K562 (cell line): ENCODE data around the gene CELSR1. TPM values are rescaled to one million over a fixed set of nuclear protein-coding genes. Genes with fewer than 3 reads are reported as not detected.

Source experiments
- ATAC-seq: fragments of 200-7000 bp; cut with Tn5 transposase; 3 replicates; pipeline ENCODE4 v1.9.1; 2020; ENCODE audit warnings: moderate library complexity
- BruUV-seq: library from RNA; stranded (reverse); fragments of 400-500 nt; replicated peaks from 2 replicates; lab custom pipeline; 2021; lab: Mats Ljungman, UMichigan
- CTCF ChIA-PET: fragments of 300-600 bp; formaldehyde crosslinking; extraction: SDS; loops from one replicate; lab custom pipeline; 2021; ENCODE audit warnings: low intra/inter-chr PET ratio; lab: Yijun Ruan, JAX
- POLR2A ChIA-PET: fragments of 300-600, 350-650 bp; sonication (Branson Sonifier 250); formaldehyde crosslinking; extraction: SDS; loops from one replicate; lab custom pipeline; 2021; ENCODE audit warnings: antibody characterized with exemption, inconsistent platforms; lab: Yijun Ruan, JAX
- DNase-seq, 4 experiments: peaks; one replicate each; pipeline versions ENCODE4 v3.0.0 to v3.0.0-alpha.2; 2011 to 2018; ENCODE audit warnings: low spot score in 3 of 4, mixed read lengths in 3 of 4; ENCODE audit errors: extremely low read depth in 1 of 4
- FAIRE-seq: peaks from 2 replicates; lab custom pipeline; 2011; peaks lifted over from hg19 to GRCh38; lab: Jason Lieb, UNC
- H2AFZ ChIP-seq: 2 replicates; pipeline ENCODE4 v1.6.0; 2011; ENCODE audit warnings: low read depth, low read length, control low read depth, inconsistent platforms
- H3K27ac ChIP-seq: fragments of 200-600 bp; 3 replicates; pipeline ENCODE4 v1.8.0; 2011; ENCODE audit warnings: low read depth, mild to moderate bottlenecking, control low read depth, inconsistent platforms, low read length, moderate library complexity, mixed read lengths; ENCODE audit errors: extremely low read depth
- H3K27me3 ChIP-seq, 2 experiments: fragments of 300-600 bp in 1 of 2; 2 replicates in 1 of 2; 3 replicates in 1 of 2; pipeline versions ENCODE4 v1.6.0 to v1.8.0; 2011; ENCODE audit warnings: inconsistent platforms in 2 of 2, low read length in 2 of 2, mild to moderate bottlenecking in 1 of 2, mixed read lengths in 1 of 2, moderate library complexity in 1 of 2; ENCODE audit not compliant: control insufficient read depth in 2 of 2, insufficient read depth in 2 of 2
- H3K36me3 ChIP-seq: fragments of 300-600 bp; 3 replicates; pipeline ENCODE4 v1.8.0; 2011; ENCODE audit warnings: mild to moderate bottlenecking, low read length, inconsistent platforms; ENCODE audit not compliant: control insufficient read depth, insufficient read depth
- H3K4me1 ChIP-seq, 2 experiments: fragments of 200-600 bp in 1 of 2; replicated peaks in 1 of 2; 2 replicates in 1 of 2; 3 replicates in 1 of 2; pipeline versions ENCODE4 v1.5.1 to v1.8.0; 2011; ENCODE audit warnings: inconsistent platforms in 2 of 2, low read length in 2 of 2, mild to moderate bottlenecking in 1 of 2, mixed read lengths in 1 of 2, moderate library complexity in 1 of 2; ENCODE audit not compliant: control insufficient read depth in 2 of 2, insufficient read depth in 2 of 2
- H3K4me2 ChIP-seq: 2 replicates; pipeline ENCODE4 v1.6.1; 2011; ENCODE audit warnings: low read length, control low read depth, inconsistent platforms, mixed read lengths; ENCODE audit not compliant: insufficient read depth
- H3K4me3 ChIP-seq: fragments of 200-600 bp; sonication (generic), shearing (Covaris generic); 2 replicates; pipeline ENCODE4 v1.5.1; 2016; ENCODE audit warnings: control low read depth, inconsistent platforms
- H3K79me2 ChIP-seq: fragments of 200-600 bp; 3 replicates; pipeline ENCODE4 v1.8.0; 2011; ENCODE audit warnings: low read length, inconsistent platforms; ENCODE audit not compliant: control insufficient read depth, insufficient read depth
- H3K9ac ChIP-seq, 2 experiments: 2 replicates each; pipeline versions ENCODE4 v1.6.0 to v1.6.1; 2011; ENCODE audit warnings: low read depth in 2 of 2, low read length in 2 of 2, control low read depth in 1 of 2, inconsistent platforms in 1 of 2, mild to moderate bottlenecking in 1 of 2, mixed read lengths in 1 of 2; ENCODE audit not compliant: insufficient read depth in 1 of 2
- H3K9me1 ChIP-seq: one replicate; pipeline ENCODE4 v1.6.0; 2011; ENCODE audit warnings: inconsistent platforms, mild to moderate bottlenecking, low read length, moderate library complexity; ENCODE audit not compliant: control insufficient read depth, insufficient read depth
- H3K9me3 ChIP-seq: replicated peaks from 2 replicates; pipeline ENCODE4 v1.5.1; 2011; ENCODE audit warnings: low read depth, low read length, inconsistent platforms; ENCODE audit not compliant: control insufficient read depth, insufficient read depth
- H4K20me1 ChIP-seq: replicated peaks from 2 replicates; pipeline ENCODE4 v1.6.1; 2011; ENCODE audit warnings: low read length, inconsistent platforms, mixed read lengths; ENCODE audit not compliant: control insufficient read depth, insufficient read depth
- ARNT ChIP-seq, 2 experiments: fragments of 450-650 bp; IDR thresholded peaks; 2 replicates each; pipeline ENCODE4 v1.6.1; 2016; ENCODE audit warnings: mild to moderate bottlenecking in 1 of 2
- BMI1 ChIP-seq: fragments of 150-350 bp; IDR thresholded peaks from 2 replicates; pipeline ENCODE4 v1.6.1; 2014; ENCODE audit warnings: low read length
- CTCFL ChIP-seq: IDR thresholded peaks from 2 replicates; pipeline ENCODE4 v1.6.1; 2011; ENCODE audit warnings: borderline replicate concordance, low read depth, mild to moderate bottlenecking, moderate library complexity, low read length; ENCODE audit not compliant: insufficient read depth, poor library complexity, severe bottlenecking
- FOXK1 ChIP-seq: sonication (generic); formaldehyde crosslinking; IDR thresholded peaks from 2 replicates; pipeline ENCODE4 v1.8.0; 2022; ENCODE audit warnings: missing genetic modification reagents, mild to moderate bottlenecking, borderline replicate concordance
- FOXP1 ChIP-seq: sonication (generic); formaldehyde crosslinking; IDR thresholded peaks from 2 replicates; pipeline ENCODE4 v1.8.0; 2022; ENCODE audit warnings: mild to moderate bottlenecking, missing genetic modification reagents
- GABPB2 ChIP-seq: fragments of 250-450 bp; sonication (Bioruptor Pico); conservative IDR thresholded peaks from 2 replicates; pipeline ENCODE4 v1.5.1; 2021; ENCODE audit warnings: mild to moderate bottlenecking
- HDAC1 ChIP-seq, 2 experiments: fragments of 450-650 bp; IDR thresholded peaks; 2 replicates each; pipeline ENCODE4 v1.6.1; 2016 to 2017; ENCODE audit warnings: inconsistent platforms in 1 of 2, mild to moderate bottlenecking in 1 of 2, moderate library complexity in 1 of 2
- NR3C1 ChIP-seq: sonication (generic); formaldehyde crosslinking; IDR thresholded peaks from 2 replicates; pipeline ENCODE4 v1.8.1; 2022; ENCODE audit warnings: missing genetic modification reagents
- OTX1 ChIP-seq: fragments of 450-650 bp; formaldehyde crosslinking; IDR thresholded peaks from 2 replicates; pipeline ENCODE4 v1.4.0; 2022; ENCODE audit warnings: mild to moderate bottlenecking
- RAD21 ChIP-seq, 2 experiments: fragments of 250-450 bp in 1 of 2; fragments of 450-650 bp in 1 of 2; sonication (Bioruptor Pico) in 1 of 2; formaldehyde crosslinking in 1 of 2; IDR thresholded peaks in 1 of 2; conservative IDR thresholded peaks in 1 of 2; 2 replicates each; pipeline versions ENCODE4 v1.4.0 to v1.8.0; 2020 to 2022; ENCODE audit warnings: mild to moderate bottlenecking in 2 of 2, moderate library complexity in 1 of 2
- RUNX1 ChIP-seq: sonication (generic); IDR thresholded peaks from 2 replicates; pipeline ENCODE4 v1.6.1; 2016; ENCODE audit warnings: antibody characterized with exemption, low read depth
- SIRT6 ChIP-seq: IDR thresholded peaks from one replicate; pipeline ENCODE4 v1.6.1; 2012; ENCODE audit warnings: low read depth, mild to moderate bottlenecking, control low read depth, inconsistent platforms, low read length, moderate library complexity
- SNRNP70 ChIP-seq: fragments of 200-400 bp; formaldehyde crosslinking; optimal IDR thresholded peaks from 2 replicates; pipeline ENCODE3; 2017; ENCODE audit warnings: low read depth, low read length
- ZNF134 ChIP-seq: fragments of 250-450 bp; sonication (Bioruptor Pico); conservative IDR thresholded peaks from 2 replicates; pipeline ENCODE4 v1.4.0; 2020
- WGBS: fragments of 100-300 bp; shearing (Covaris generic); methylation state at CpG from one replicate; pipeline ENCODE4 v1.1.6; 2016; ENCODE audit warnings: low coverage, mixed read lengths; ENCODE audit not compliant: insufficient coverage; ENCODE audit errors: missing lambda C conversion rate; 5-methylcytosine and 5-hydroxymethylcytosine counted together
- in situ Hi-C: fragments of 300-500 bp; cut with MboI; formaldehyde crosslinking; loops from 4 replicates; pipeline ENCODE4 v1.15.0; 2018; ENCODE audit warnings: inconsistent platforms, mixed read lengths
- intact Hi-C: fragments of 100-400 bp; cut with micrococcal nuclease; formaldehyde crosslinking; loops from 2 replicates; pipeline ENCODE4 v1.14.2; 2022
- polyA plus RNA-seq, 8 experiments: library from polyadenylated mRNA; depleted of rRNA in 4 of 8; stranded (reverse) in 5 of 8; unstranded in 3 of 8; fragments of >200 nt; fragmentation: Nextera tagmentation in 2 of 8; fragmentation: Illumina TruSeq in 1 of 8; extraction: Ambion mirVana in 2 of 8; extraction: Trizol in 1 of 8; gene quantifications; 2 replicates each; pipeline versions ENCODE4 v1.2.1 to v1.2.3, GENCODE V29; 2011 to 2014; ENCODE audit warnings: inconsistent platforms in 1 of 8, missing spikeins in 1 of 8
- total RNA-seq, 7 experiments: library from RNA; depleted of rRNA in 6 of 7; stranded (reverse); fragments of >200 nt in 6 of 7; fragmentation: Illumina TruSeq in 2 of 7; extraction: Trizol in 2 of 7; gene quantifications; 2 replicates each; pipeline versions ENCODE4 v1.2.1 to v1.2.3, GENCODE V29; 2011 to 2021; ENCODE audit warnings: low replicate concordance in 1 of 7

The CELSR1 gene
- total and polyA plus RNA-seq, 9 of the 15 experiments (the other 6 are each of a cell fraction or from before 2014, with no cell fraction given): under 0.01 to 0.09 TPM; not detected in 7

- WGBS: 4% methylated on average over 16 of the region's 16 CpGs
- Histone ChIP-seq H3K9ac (no peak overlapping the region), H2AFZ (no peak overlapping the region), H3K79me2 (no peaks in the 10 kb centered on the region), H3K27me3 (peaks cover 7 to 49% of the 10 kb centered on the region in 2 experiments; a peak in 4 of 5 replicates), H3K4me1 (peaks cover 0 to 4% of the 10 kb centered on the region in 2 experiments; a peak in 1 of 5 replicates), H3K9me1 (no peaks in the 10 kb centered on the region), H3K36me3 (no peaks in the 10 kb centered on the region), H3K27ac (no peak overlapping the region), H4K20me1 (no peaks in the 10 kb centered on the region), H3K4me3 (no peak overlapping the region), H3K4me2 (no peak overlapping the region), H3K9me3 (no peaks in the 10 kb centered on the region)
- in situ Hi-C loops: no loop called here
- intact Hi-C loops: no loop called here
- no TSS peak for BruUV-seq
- FAIRE-seq: no peak
- ATAC-seq: no peak
- ChIA-PET CTCF (no interaction called here), POLR2A (interaction anchor here (0.7 kb wide), 1 partner anchor 342 kb away, joined by 3 read pairs; no protein-coding TSS in a partner anchor)
- DNase-seq: no peak
- TF ChIP-seq RAD21 (CRISPR knock-in tag; conservative IDR thresholded peaks at IDR 0.05 in 1 of 2, IDR thresholded peaks at IDR 0.05 in 1 of 2) (peak in 1 of 2 experiments; percentile 26; a peak in 1 of 4 replicates), ARNT (IDR thresholded peaks at IDR 0.05) (no peak), SNRNP70 (no peak)
Measured at GRCh38 chr22:46399251-46400024, 138.0 kb downstream of the CELSR1 start.

GRCh38 chr22:46397951-46398350 lies 139.5 kb downstream of the CELSR1 start:
- H3K79me2 ChIP-seq: no peaks in the 10 kb centered on the region
- DNase-seq: no peak
- intact Hi-C loops (no loop called here), in situ Hi-C loops (no loop called here)
- H3K27me3 ChIP-seq: peaks cover 12 to 61% of the 10 kb centered on the region in 2 experiments; a peak in 4 of 5 replicates
- peaks cover 0 to 4% of the 10 kb centered on the region in 2 experiments; a peak in 1 of 5 replicates for H3K4me1 ChIP-seq
- H3K4me2 ChIP-seq: no peak overlapping the region
- no peak overlapping the region for H3K4me3 ChIP-seq
- BruUV-seq: no TSS peak
- ChIA-PET POLR2A (interaction anchor here (0.7 kb wide), 1 partner anchor 130 kb away, joined by 3 read pairs; no protein-coding TSS in a partner anchor), CTCF (no interaction called here)
- no peaks in the 10 kb centered on the region for H3K9me1 ChIP-seq
- FAIRE-seq: no peak
- no peak overlapping the region for H3K9ac ChIP-seq
- H4K20me1 ChIP-seq: no peaks in the 10 kb centered on the region
- no peak overlapping the region for H2AFZ ChIP-seq
- H3K36me3 ChIP-seq: no peaks in the 10 kb centered on the region
- H3K9me3 ChIP-seq: no peaks in the 10 kb centered on the region
- no peak overlapping the region for H3K27ac ChIP-seq
- 0% methylated on average over 7 of the region's 19 CpGs for WGBS
- ATAC-seq: no peak
- TF ChIP-seq RUNX1 (no peak), BMI1 (no peak), FOXK1 (no peak), HDAC1 (IDR thresholded peaks at IDR 0.05) (no peak), FOXP1 (no peak), ZNF134 (CRISPR knock-in tag) (no peak), GABPB2 (no peak), NR3C1 (CRISPR knock-in tag) (no peak), SIRT6 (no peak), CTCFL (no peak), OTX1 (CRISPR knock-in tag) (no peak), SNRNP70 (no peak)
